Endothelial cell (in vitro differentiated cells): ENCODE results near the gene GPR158. TPM values are rescaled to one million over a fixed set of nuclear protein-coding genes. Genes with fewer than 3 reads are reported as not detected.

Source experiments
- DNase-seq: peaks from one replicate; pipeline ENCODE4 v3.0.0; 2021; ENCODE audit warnings: low spot score
- H3K27ac Mint-ChIP-seq: one replicate; pipeline ENCODE4 v1.8.0; 2021; ENCODE audit warnings: mixed read lengths, inconsistent platforms; ENCODE audit not compliant: unreplicated experiment
- H3K27me3 Mint-ChIP-seq: one replicate; pipeline ENCODE4 v1.8.0; 2021; ENCODE audit warnings: mild to moderate bottlenecking, moderate library complexity, mixed read lengths, inconsistent platforms; ENCODE audit not compliant: unreplicated experiment
- H3K36me3 Mint-ChIP-seq: one replicate; pipeline ENCODE4 v1.8.0; 2021; ENCODE audit warnings: mild to moderate bottlenecking, low read depth, mixed read lengths, inconsistent platforms; ENCODE audit not compliant: unreplicated experiment
- H3K4me1 Mint-ChIP-seq: one replicate; pipeline ENCODE4 v1.8.0; 2021; ENCODE audit warnings: mild to moderate bottlenecking, mixed read lengths, inconsistent platforms; ENCODE audit not compliant: unreplicated experiment
- H3K4me3 Mint-ChIP-seq: one replicate; pipeline ENCODE4 v1.8.0; 2021; ENCODE audit warnings: mild to moderate bottlenecking, mixed read lengths, inconsistent platforms; ENCODE audit not compliant: unreplicated experiment
- H3K9me3 Mint-ChIP-seq: one replicate; pipeline ENCODE4 v1.8.0; 2021; ENCODE audit warnings: mixed read lengths, inconsistent platforms; ENCODE audit not compliant: unreplicated experiment
- total RNA-seq: library from RNA; stranded (reverse); fragmentation: NEBNext Ultra II Directional; extraction: Animal tissue kit (Norgen Biotek cat#: 25700); gene quantifications from one replicate; pipeline ENCODE4 v1.2.1, GENCODE V29; 2021; ENCODE audit not compliant: unreplicated experiment
- TF ChIP-seq, protein P1 (sequence below): fragments of 200-600 bp; sonication (generic); IDR thresholded peaks from one replicate; pipeline ENCODE4 v1.5.0; 2021; ENCODE audit warnings: antibody characterized with exemption; ENCODE audit not compliant: unreplicated experiment

GPR158 gene
- total RNA-seq, 1 donor from 2014 or later = 0.13 TPM

DNA sequence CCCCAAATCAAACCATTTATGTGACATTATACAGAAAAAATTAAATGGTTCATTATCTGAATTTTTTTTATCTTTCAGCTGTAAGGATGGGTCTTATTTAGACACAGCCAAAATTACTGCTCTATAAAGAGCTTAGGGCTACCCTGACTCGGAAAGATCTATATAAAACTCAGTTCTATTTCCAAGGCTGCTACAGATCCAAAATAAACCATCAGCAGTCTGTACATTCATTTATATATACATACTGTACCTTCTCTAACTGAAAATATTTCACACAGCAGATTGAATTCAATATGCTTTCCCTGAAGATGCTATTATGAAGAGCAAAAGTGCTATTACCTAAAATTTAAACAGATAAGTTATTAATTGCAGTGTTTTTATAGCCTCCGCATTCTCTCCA, 471.6 kb downstream of the GPR158 start:
- no peaks in the 10 kb centered on the region for H3K4me1 Mint-ChIP-seq
- TF ChIP-seq, protein P1, sequence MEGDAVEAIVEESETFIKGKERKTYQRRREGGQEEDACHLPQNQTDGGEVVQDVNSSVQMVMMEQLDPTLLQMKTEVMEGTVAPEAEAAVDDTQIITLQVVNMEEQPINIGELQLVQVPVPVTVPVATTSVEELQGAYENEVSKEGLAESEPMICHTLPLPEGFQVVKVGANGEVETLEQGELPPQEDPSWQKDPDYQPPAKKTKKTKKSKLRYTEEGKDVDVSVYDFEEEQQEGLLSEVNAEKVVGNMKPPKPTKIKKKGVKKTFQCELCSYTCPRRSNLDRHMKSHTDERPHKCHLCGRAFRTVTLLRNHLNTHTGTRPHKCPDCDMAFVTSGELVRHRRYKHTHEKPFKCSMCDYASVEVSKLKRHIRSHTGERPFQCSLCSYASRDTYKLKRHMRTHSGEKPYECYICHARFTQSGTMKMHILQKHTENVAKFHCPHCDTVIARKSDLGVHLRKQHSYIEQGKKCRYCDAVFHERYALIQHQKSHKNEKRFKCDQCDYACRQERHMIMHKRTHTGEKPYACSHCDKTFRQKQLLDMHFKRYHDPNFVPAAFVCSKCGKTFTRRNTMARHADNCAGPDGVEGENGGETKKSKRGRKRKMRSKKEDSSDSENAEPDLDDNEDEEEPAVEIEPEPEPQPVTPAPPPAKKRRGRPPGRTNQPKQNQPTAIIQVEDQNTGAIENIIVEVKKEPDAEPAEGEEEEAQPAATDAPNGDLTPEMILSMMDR = no peak
- no peaks in the 10 kb centered on the region for H3K27me3 Mint-ChIP-seq
- no peak overlapping the region for H3K4me3 Mint-ChIP-seq
- no peaks in the 10 kb centered on the region for H3K36me3 Mint-ChIP-seq
- H3K27ac Mint-ChIP-seq = no peak overlapping the region
- H3K9me3 Mint-ChIP-seq = no peaks in the 10 kb centered on the region
- no peak for DNase-seq

DNA sequence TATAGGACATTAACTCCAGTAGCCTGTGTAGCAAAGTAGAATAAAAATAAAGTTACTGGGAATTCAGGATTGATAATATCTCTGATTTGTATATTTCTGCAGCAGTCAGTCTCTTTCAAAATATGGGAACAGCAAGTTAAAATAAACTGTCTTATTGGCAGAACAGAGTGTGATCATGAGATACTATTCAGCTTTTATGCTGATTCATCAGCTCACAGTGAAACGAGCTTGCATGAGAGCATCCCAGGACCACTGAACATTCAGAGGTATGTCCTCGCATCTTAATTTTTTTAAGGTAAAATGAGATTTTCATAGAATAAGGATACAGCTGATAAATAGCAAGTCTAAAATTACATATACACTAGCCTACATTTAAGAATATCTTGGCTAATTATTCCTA, 476.7 kb downstream of the GPR158 start:
- no peak overlapping the region for H3K27ac Mint-ChIP-seq
- H3K9me3 Mint-ChIP-seq = no peaks in the 10 kb centered on the region
- H3K4me3 Mint-ChIP-seq = no peak overlapping the region
- TF ChIP-seq, protein P1 = no peak
- H3K4me1 Mint-ChIP-seq = no peaks in the 10 kb centered on the region
- no peaks in the 10 kb centered on the region for H3K27me3 Mint-ChIP-seq
- DNase-seq = no peak
- H3K36me3 Mint-ChIP-seq = no peaks in the 10 kb centered on the region

Other genes starting within 250 kb of the GPR158 start
- 17.5 TPM for gene PRTFDC1, start 222.4 kb upstream of the GPR158 start, total RNA-seq
- not detected for gene ENKUR, start 158.8 kb upstream of the GPR158 start, total RNA-seq
- gene THNSL1, start 158.4 kb upstream of the GPR158 start, total RNA-seq = 3.6 TPM